CD4-positive, alpha-beta memory T cell (primary cell): ENCODE measurements around the gene ARSJ. TPM values are rescaled to one million over a fixed set of nuclear protein-coding genes. Genes with fewer than 3 reads are reported as not detected.

ENCODE experiments used
- CTCF ChIA-PET: fragments of 350-600 bp; sonication (Branson Sonifier 250); formaldehyde crosslinking; loops from one replicate; lab custom pipeline; 2021; ENCODE audit warnings: inconsistent platforms; ENCODE audit not compliant: partially characterized antibody; lab: Charles Lee
- POLR2A ChIA-PET: fragments of 350-600 bp; sonication (Branson Sonifier 250); formaldehyde crosslinking; loops from one replicate; lab custom pipeline; 2021; ENCODE audit not compliant: partially characterized antibody; lab: Charles Lee
- DNase-seq, 5 donors: peaks; one replicate each; pipeline versions ENCODE4 v3.0.0 to v3.0.0-alpha.2; 2020 to 2022; ENCODE audit warnings: mixed read lengths in 1 of 5
- H3K27ac ChIP-seq: one replicate; pipeline ENCODE4 v1.7.0; 2013; ENCODE audit warnings: low read depth, low read length
- H3K27me3 ChIP-seq: 2 replicates; pipeline ENCODE4 v1.7.0; 2013; ENCODE audit warnings: mild to moderate bottlenecking, low read length, moderate library complexity; ENCODE audit not compliant: insufficient read depth
- H3K36me3 ChIP-seq: 2 replicates; pipeline ENCODE4 v1.7.0; 2013; ENCODE audit warnings: mild to moderate bottlenecking, low read length, moderate library complexity; ENCODE audit not compliant: insufficient read depth
- H3K4me1 ChIP-seq: 2 replicates; pipeline ENCODE4 v1.7.0; 2013; ENCODE audit warnings: mild to moderate bottlenecking, low read length, moderate library complexity; ENCODE audit not compliant: insufficient read depth
- H3K4me3 ChIP-seq, 2 donors: one replicate each; pipeline ENCODE4 v1.7.0; 2013; ENCODE audit warnings: low read length in 2 of 2, mild to moderate bottlenecking in 1 of 2
- H3K9me3 ChIP-seq, 2 donors: one replicate each; pipeline ENCODE4 v1.7.0; 2013; ENCODE audit warnings: low read length in 2 of 2, control low read depth in 1 of 2; ENCODE audit not compliant: control insufficient read depth in 1 of 2
- H3K27ac Mint-ChIP-seq, 7 donors: one replicate each; pipeline ENCODE4 v1.8.0; 2020 to 2021; ENCODE audit warnings: mixed read lengths in 7 of 7, mild to moderate bottlenecking in 6 of 7, inconsistent platforms in 3 of 7, moderate library complexity in 3 of 7
- H3K27me3 Mint-ChIP-seq, 2 donors: one replicate each; pipeline ENCODE4 v1.8.0; 2020 to 2021; ENCODE audit warnings: mixed read lengths in 2 of 2
- H3K36me3 Mint-ChIP-seq, 2 donors: one replicate each; pipeline ENCODE4 v1.8.0; 2020 to 2021; ENCODE audit warnings: mixed read lengths in 2 of 2, inconsistent platforms in 1 of 2, mild to moderate bottlenecking in 1 of 2
- H3K4me1 Mint-ChIP-seq, 4 donors: one replicate each; pipeline ENCODE4 v1.8.0; 2020 to 2021; ENCODE audit warnings: mixed read lengths in 4 of 4, mild to moderate bottlenecking in 1 of 4
- H3K4me3 Mint-ChIP-seq, 8 donors: one replicate each; pipeline ENCODE4 v1.8.0; 2020 to 2021; ENCODE audit warnings: mixed read lengths in 8 of 8, mild to moderate bottlenecking in 7 of 8, moderate library complexity in 6 of 8, inconsistent platforms in 3 of 8
- H3K9me3 Mint-ChIP-seq, 8 donors: one replicate each; pipeline ENCODE4 v1.8.0; 2020 to 2021; ENCODE audit warnings: mixed read lengths in 8 of 8, mild to moderate bottlenecking in 5 of 8, inconsistent platforms in 3 of 8, moderate library complexity in 1 of 8
- intact Hi-C: fragments of 100-400 bp; cut with micrococcal nuclease; formaldehyde crosslinking; loops from one replicate; pipeline ENCODE4 v1.15.1; 2023
- polyA plus RNA-seq, 2 donors: library from polyadenylated mRNA; unstranded; fragments of 300-500 nt; fragmentation: Illumina TruSeq; gene quantifications; one replicate each; pipeline ENCODE4 v1.2.3, GENCODE V29; 2021
- total RNA-seq, 2 experiments: library from RNA; stranded (reverse); gene quantifications; one replicate each; pipeline ENCODE4 v1.2.3, GENCODE V29; 2021

ARSJ gene
- total and polyA plus RNA-seq, 4 experiments from 2014 or later = 0.15 to 0.17 (median 0.15) TPM; not detected in 1

GRCh38 chr4:113872426-113873260, 106.8 kb downstream of the ARSJ start:
- intact Hi-C loops = no loop called here
- no peak for DNase-seq

DNA sequence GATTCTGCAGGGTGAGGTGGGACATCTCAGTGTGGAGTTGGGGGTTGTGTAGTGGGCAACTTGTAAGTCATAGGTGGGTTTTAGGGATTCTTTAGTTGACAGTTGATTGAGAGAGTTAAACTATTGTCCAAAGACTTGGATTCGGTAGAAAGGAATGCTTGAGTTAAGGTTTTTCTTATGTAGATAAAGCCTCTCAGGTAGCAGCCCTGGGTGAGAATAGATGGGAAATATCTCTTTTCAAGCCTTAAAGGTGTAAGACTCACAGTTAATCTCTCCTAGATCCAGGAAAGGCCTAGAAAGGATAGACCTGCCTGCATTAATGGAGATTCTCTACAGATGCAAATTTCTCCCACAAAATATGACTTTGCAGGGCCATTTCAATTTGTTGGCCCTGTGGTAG, 108.4 kb downstream of the ARSJ start:
- ChIA-PET CTCF (interaction anchor here (0.9 kb wide), 1 partner anchor 30 kb away, joined by 3 read pairs; no protein-coding TSS in a partner anchor), POLR2A (no interaction called here)
- no peaks in the 10 kb centered on the region for H3K36me3 ChIP-seq
- H3K4me3 ChIP-seq = no peak overlapping the region
- H3K9me3 Mint-ChIP-seq = peaks cover 0 to 12% (median 5%) of the 10 kb centered on the region in 8 donors
- intact Hi-C loops = no loop called here
- peaks cover 5 to 11% (median 6%) of the 10 kb centered on the region in 4 donors for H3K4me1 Mint-ChIP-seq
- H3K27me3 ChIP-seq = no peaks in the 10 kb centered on the region
- H3K4me1 ChIP-seq = peaks cover 5% of the 10 kb centered on the region
- no peak overlapping the region for H3K4me3 Mint-ChIP-seq
- no peak overlapping the region for H3K27ac ChIP-seq
- no peaks in the 10 kb centered on the region for H3K36me3 Mint-ChIP-seq
- H3K27me3 Mint-ChIP-seq = no peaks in the 10 kb centered on the region
- H3K9me3 ChIP-seq = no peaks in the 10 kb centered on the region
- no peak overlapping the region for H3K27ac Mint-ChIP-seq
- DNase-seq = no peak

More at GRCh38 chr4:113872426-113873260, 106.8 kb downstream of the ARSJ start:
- CTCF ChIA-PET = interaction anchor here (0.9 to 1.4 kb wide), 2 partner anchors 11 to 19 kb away, joined by 3 to 4 read pairs; no protein-coding TSS in a partner anchor
- no peak overlapping the region for H3K27ac Mint-ChIP-seq
- H3K9me3 Mint-ChIP-seq = peaks cover 0 to 12% (median 4%) of the 10 kb centered on the region in 8 donors
- Histone ChIP-seq H3K27me3 (no peaks in the 10 kb centered on the region), H3K9me3 (no peaks in the 10 kb centered on the region), H3K36me3 (no peaks in the 10 kb centered on the region), H3K4me3 (no peak overlapping the region), H3K4me1 (peaks cover 5% of the 10 kb centered on the region), H3K27ac (no peak overlapping the region)
- no peak overlapping the region for H3K4me3 Mint-ChIP-seq
- POLR2A ChIA-PET = no interaction called here
- no peaks in the 10 kb centered on the region for H3K27me3 Mint-ChIP-seq
- no peaks in the 10 kb centered on the region for H3K36me3 Mint-ChIP-seq
- H3K4me1 Mint-ChIP-seq = peaks cover 5 to 11% (median 7%) of the 10 kb centered on the region in 4 donors

DNA sequence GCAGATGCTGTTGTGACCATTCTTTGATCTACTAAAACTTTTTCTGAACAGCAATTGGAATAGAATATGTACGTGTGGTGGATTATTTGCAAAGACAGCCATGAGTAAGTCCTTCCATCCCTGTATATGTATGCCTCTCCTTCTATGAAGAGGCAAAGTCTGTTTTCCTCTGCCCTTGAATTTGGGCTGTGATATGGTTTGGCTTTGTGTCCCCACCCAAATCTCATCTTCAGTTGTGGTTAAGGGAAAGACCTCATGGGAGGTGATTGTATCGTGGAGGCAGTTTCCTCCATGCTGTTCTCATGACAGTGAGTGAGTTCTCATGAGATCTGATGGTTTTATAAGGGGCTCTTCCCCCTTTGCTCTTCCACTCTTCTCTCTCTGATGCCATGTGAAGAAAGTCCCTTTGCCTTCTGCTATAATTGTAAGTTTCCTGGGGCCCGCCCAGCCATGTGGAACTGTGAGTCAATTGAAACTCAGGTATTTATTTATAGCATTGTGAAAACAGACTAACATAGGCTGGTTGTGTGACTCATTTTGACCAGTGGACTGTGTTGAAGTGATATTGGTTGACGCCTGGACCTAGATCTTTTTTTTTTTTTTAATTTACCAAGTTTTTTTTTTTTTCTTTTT, 109.6 kb downstream of the ARSJ start:
- Mint-ChIP-seq H3K9me3 (peaks cover 0 to 12% (median 5%) of the 10 kb centered on the region in 8 donors), H3K4me3 (peak overlapping the region in 2 of 8 donors; percentile 36 to 47), H3K27me3 (no peaks in the 10 kb centered on the region), H3K36me3 (no peaks in the 10 kb centered on the region), H3K4me1 (peaks cover 5 to 11% (median 6%) of the 10 kb centered on the region in 4 donors), H3K27ac (peak overlapping the region in 5 of 7 donors; percentile 33 to 60 (median 44))
- intact Hi-C loops = loop anchor here (5.0 kb wide), 1 partner anchor 43 kb away; no protein-coding TSS in a partner anchor
- peak in 1 of 5 donors; percentile 5 for DNase-seq
- ChIA-PET POLR2A (no interaction called here), CTCF (no interaction called here)
- no peak overlapping the region for H3K27ac ChIP-seq
- H3K4me1 ChIP-seq = peaks cover 5% of the 10 kb centered on the region
- no peak overlapping the region for H3K4me3 ChIP-seq
- H3K36me3 ChIP-seq = no peaks in the 10 kb centered on the region
- H3K27me3 ChIP-seq = no peaks in the 10 kb centered on the region
- no peaks in the 10 kb centered on the region for H3K9me3 ChIP-seq

DNA sequence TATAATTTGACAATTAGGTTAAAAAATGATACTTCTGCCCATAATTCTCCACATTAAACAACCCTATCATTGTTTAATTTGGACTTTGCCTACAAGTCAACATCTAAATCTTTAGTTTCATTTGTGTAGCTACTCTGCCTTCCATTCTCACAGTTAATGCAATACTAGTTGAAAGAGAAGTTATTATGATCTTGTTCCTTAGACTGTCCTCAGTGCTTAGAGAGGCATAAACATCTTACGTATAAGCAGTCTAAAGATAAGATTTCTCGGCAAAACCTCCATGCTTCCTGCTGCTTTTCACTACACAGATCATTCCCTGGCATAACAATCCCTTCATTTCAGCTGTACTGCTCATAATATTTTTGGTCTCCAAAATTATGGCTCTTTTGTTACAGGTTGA, 112.8 kb downstream of the ARSJ start:
- H3K4me1 Mint-ChIP-seq = peaks cover 5 to 7% (median 6%) of the 10 kb centered on the region in 4 donors
- H3K9me3 Mint-ChIP-seq = peaks cover 0 to 12% (median 5%) of the 10 kb centered on the region in 8 donors

GRCh38 chr4:113858924-113859323, 120.5 kb downstream of the ARSJ start:
- Mint-ChIP-seq H3K4me3 (no peak overlapping the region), H3K36me3 (no peaks in the 10 kb centered on the region), H3K27ac (no peak overlapping the region), H3K9me3 (no peaks in the 10 kb centered on the region), H3K27me3 (no peaks in the 10 kb centered on the region), H3K4me1 (no peaks in the 10 kb centered on the region)
- H3K36me3 ChIP-seq = no peaks in the 10 kb centered on the region
- no peaks in the 10 kb centered on the region for H3K27me3 ChIP-seq
- no peak overlapping the region for H3K27ac ChIP-seq
- ChIA-PET POLR2A (interaction anchor here (1.0 kb wide), 1 partner anchor 36 kb away, joined by 3 read pairs; no protein-coding TSS in a partner anchor), CTCF (no interaction called here)
- H3K4me1 ChIP-seq = no peaks in the 10 kb centered on the region
- intact Hi-C loops = no loop called here
- H3K4me3 ChIP-seq = no peak overlapping the region
- DNase-seq = no peak
- no peaks in the 10 kb centered on the region for H3K9me3 ChIP-seq

More for the DNA sequence above, 112.8 kb downstream of the ARSJ start:
- no peak overlapping the region for H3K4me3 Mint-ChIP-seq
- intact Hi-C loops = loop anchor here (5.0 kb wide), 1 partner anchor 39 kb away; no protein-coding TSS in a partner anchor
- no peak overlapping the region for H3K4me3 ChIP-seq
- no peak overlapping the region for H3K27ac ChIP-seq
- H3K4me1 ChIP-seq = peaks cover 5% of the 10 kb centered on the region
- H3K27me3 Mint-ChIP-seq = no peaks in the 10 kb centered on the region
- DNase-seq = no peak
- H3K27ac Mint-ChIP-seq = no peak overlapping the region
- ChIA-PET CTCF (interaction anchor here (0.6 kb wide), 1 partner anchor 99 kb away, joined by 4 read pairs; no protein-coding TSS in a partner anchor), POLR2A (no interaction called here)
- no peaks in the 10 kb centered on the region for H3K36me3 ChIP-seq
- H3K9me3 ChIP-seq = no peaks in the 10 kb centered on the region
- H3K36me3 Mint-ChIP-seq = no peaks in the 10 kb centered on the region
- H3K27me3 ChIP-seq = no peaks in the 10 kb centered on the region

- ChIA-PET CTCF (no interaction called here), POLR2A (no interaction called here)
- Mint-ChIP-seq H3K27ac (no peak overlapping the region), H3K36me3 (no peaks in the 10 kb centered on the region), H3K4me3 (no peak overlapping the region), H3K27me3 (peaks cover 0 to 2% of the 10 kb centered on the region in 2 donors), H3K4me1 (no peaks in the 10 kb centered on the region), H3K9me3 (peaks cover 0 to 5% (median 0%) of the 10 kb centered on the region in 8 donors)
- H3K36me3 ChIP-seq = no peaks in the 10 kb centered on the region
- H3K4me1 ChIP-seq = no peaks in the 10 kb centered on the region
- intact Hi-C loops = no loop called here
- no peaks in the 10 kb centered on the region for H3K9me3 ChIP-seq
- no peak overlapping the region for H3K4me3 ChIP-seq
- no peaks in the 10 kb centered on the region for H3K27me3 ChIP-seq
- H3K27ac ChIP-seq = no peak overlapping the region
- DNase-seq = no peak
Observed at GRCh38 chr4:113851816-113852215, 127.6 kb downstream of the ARSJ start.
